HG02642 (cell line): ENCODE results near the gene JADE2.

ENCODE experiments used
- ATAC-seq: cut with Tn5 transposase; IDR thresholded peaks from one replicate; pipeline ENCODE4 v1.9.1; 2021; ENCODE audit warnings: mild to moderate bottlenecking; ENCODE audit not compliant: unreplicated experiment, poor library complexity

The JADE2 gene

GRCh38 chr5:134565791-134566740 is 40.6 kb downstream of the JADE2 start:
- ATAC-seq, result no peak

- no peak for ATAC-seq
Observed at GRCh38 chr5:134566741-134567221, 41.3 kb downstream of the JADE2 start.

- no peak for ATAC-seq
Observed at GRCh38 chr5:134567641-134568336, 42.3 kb downstream of the JADE2 start.

GRCh38 chr5:134568337-134568700 is 42.8 kb downstream of the JADE2 start:
- no peak for ATAC-seq

- ATAC-seq, result no peak
Observed at GRCh38 chr5:134568761-134569695, 43.6 kb downstream of the JADE2 start.

GRCh38 chr5:134569758-134570364 is 44.4 kb downstream of the JADE2 start:
- ATAC-seq, result no peak

GRCh38 chr5:134570365-134570758 is 44.9 kb downstream of the JADE2 start:
- ATAC-seq, result no peak

- no peak for ATAC-seq
Observed at GRCh38 chr5:134570886-134571285, 45.4 kb downstream of the JADE2 start.

GRCh38 chr5:134571693-134572405 is 46.4 kb downstream of the JADE2 start:
- no peak for ATAC-seq

- no peak for ATAC-seq
Observed at GRCh38 chr5:134572811-134573210, 47.3 kb downstream of the JADE2 start.

GRCh38 chr5:134574521-134574920 is 49.1 kb downstream of the JADE2 start:
- ATAC-seq, result no peak

GRCh38 chr5:134575316-134575715 is 49.8 kb downstream of the JADE2 start:
- ATAC-seq, result no peak

GRCh38 chr5:134576386-134577021 is 51.0 kb downstream of the JADE2 start:
- ATAC-seq, result no peak

GRCh38 chr5:134577022-134577795 is 51.7 kb downstream of the JADE2 start:
- ATAC-seq, result no peak

GRCh38 chr5:134577796-134578577 is 52.5 kb downstream of the JADE2 start:
- ATAC-seq, result peak; percentile 40

GRCh38 chr5:134578578-134579283 is 53.3 kb downstream of the JADE2 start:
- ATAC-seq, result no peak

- ATAC-seq, result no peak
Observed at GRCh38 chr5:134579284-134579771, 53.9 kb downstream of the JADE2 start.
